Measurements from ENCODE around the gene MGMT. TPM values are rescaled to one million over a fixed set of nuclear protein-coding genes. Genes with fewer than 3 reads are reported as not detected.

Gene MGMT
- total and polyA plus RNA-seq, 9 of the 15 experiments (the other 6 are each of a cell fraction or from before 2014, with no cell fraction given), result 0.03 to 0.29 (median 0.11) TPM; not detected in 4

DNA sequence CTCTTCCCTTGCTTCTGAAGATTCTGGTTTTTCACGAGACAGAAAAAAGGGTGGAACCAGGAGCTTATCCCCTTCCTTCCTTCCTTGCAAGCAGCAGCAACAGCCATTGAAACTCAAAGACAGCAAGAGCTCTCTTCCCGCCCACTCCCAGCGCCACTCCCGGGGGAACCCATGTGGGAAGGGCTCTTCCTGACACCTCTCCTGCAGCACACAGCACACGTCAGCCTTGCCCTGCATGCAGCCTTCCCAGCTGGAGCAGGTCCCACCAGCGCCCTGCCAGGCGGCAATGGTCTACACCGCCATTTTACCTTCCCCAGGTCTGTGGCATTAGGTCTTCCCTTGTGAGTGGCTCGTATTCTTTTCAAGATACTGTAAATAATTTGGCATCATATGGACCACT lies 161.8 kb downstream of the MGMT start:
- Histone ChIP-seq H3K4me3 (no peak overlapping the region), H3K4me1 (replicated peaks in 1 of 2; ENCODE audit: control insufficient read depth in 2 of 2, insufficient read depth in 2 of 2, low read length in 2 of 2) (no peaks in the 10 kb centered on the region), H3K4me2 (ENCODE audit: insufficient read depth, low read length) (no peak overlapping the region), H3K36me3 (ENCODE audit: control insufficient read depth, insufficient read depth, low read length) (no peaks in the 10 kb centered on the region), H3K9ac (ENCODE audit: insufficient read depth in 1 of 2, low read depth in 2 of 2, low read length in 2 of 2) (no peak overlapping the region), H3K79me2 (ENCODE audit: control insufficient read depth, insufficient read depth, low read length) (no peaks in the 10 kb centered on the region), H3K9me3 (replicated peaks; ENCODE audit: control insufficient read depth, insufficient read depth, low read depth, low read length) (no peaks in the 10 kb centered on the region), H3K9me1 (ENCODE audit: control insufficient read depth, insufficient read depth, low read length) (no peaks in the 10 kb centered on the region), H3K27ac (ENCODE audit: extremely low read depth, low read depth, low read length) (no peak overlapping the region), H2AFZ (ENCODE audit: low read depth, low read length) (no peak overlapping the region), H3K27me3 (ENCODE audit: control insufficient read depth in 2 of 2, insufficient read depth in 2 of 2, low read length in 2 of 2) (peaks cover 0 to 7% of the 10 kb centered on the region in 2 experiments; a peak in 2 of 5 replicates), H4K20me1 (replicated peaks; ENCODE audit: control insufficient read depth, insufficient read depth, low read length) (no peaks in the 10 kb centered on the region)
- no peak for ATAC-seq
- no peak for FAIRE-seq
- in situ Hi-C loops (cut with MboI), result no loop called here
- 0% methylated on average over 6 of the region's 9 CpGs for WGBS (ENCODE audit: insufficient coverage, low coverage, missing lambda C conversion rate)
- no TSS peak for BruUV-seq (replicated peaks)
- POLR2A ChIA-PET, result no interaction called here
- intact Hi-C loops (cut with micrococcal nuclease), result no loop called here
- no peak for DNase-seq (ENCODE audit: extremely low read depth in 1 of 4, low spot score in 3 of 4)
- CTCF ChIA-PET (ENCODE audit: low intra/inter-chr PET ratio), result no interaction called here
- TF ChIP-seq, protein P1, sequence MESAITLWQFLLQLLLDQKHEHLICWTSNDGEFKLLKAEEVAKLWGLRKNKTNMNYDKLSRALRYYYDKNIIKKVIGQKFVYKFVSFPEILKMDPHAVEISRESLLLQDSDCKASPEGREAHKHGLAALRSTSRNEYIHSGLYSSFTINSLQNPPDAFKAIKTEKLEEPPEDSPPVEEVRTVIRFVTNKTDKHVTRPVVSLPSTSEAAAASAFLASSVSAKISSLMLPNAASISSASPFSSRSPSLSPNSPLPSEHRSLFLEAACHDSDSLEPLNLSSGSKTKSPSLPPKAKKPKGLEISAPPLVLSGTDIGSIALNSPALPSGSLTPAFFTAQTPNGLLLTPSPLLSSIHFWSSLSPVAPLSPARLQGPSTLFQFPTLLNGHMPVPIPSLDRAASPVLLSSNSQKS (CRISPR knock-in tag; IDR thresholded peaks at IDR 0.05), result no peak
- TF ChIP-seq MAFK (IDR thresholded peaks at IDR 0.05; ENCODE audit: low read length) (no peak), NUFIP1 (IDR thresholded peaks at IDR 0.05; ENCODE audit: partially characterized antibody) (no peak), SMARCC2 (IDR thresholded peaks at IDR 0.05; ENCODE audit: low read depth) (no peak), ZNF324 (CRISPR knock-in tag; IDR thresholded peaks at IDR 0.05) (no peak), ZNF174 (CRISPR knock-in tag; IDR thresholded peaks at IDR 0.05) (no peak), DMBX1 (CRISPR knock-in tag; IDR thresholded peaks at IDR 0.05; ENCODE audit: borderline replicate concordance) (no peak), NONO (IDR thresholded peaks at IDR 0.05; ENCODE audit: low read depth in 2 of 2, low read length in 1 of 2) (no peak), POLR2B (IDR thresholded peaks at IDR 0.05; ENCODE audit: low read depth, partially characterized antibody) (no peak), GABPA (tag; conservative IDR thresholded peaks at IDR 0.05; ENCODE audit: low read depth) (no peak), GTF2A2 (tag; IDR thresholded peaks at IDR 0.05) (no peak), ZBED1 (IDR thresholded peaks at IDR 0.05) (no peak), ZNF3 (CRISPR knock-in tag; IDR thresholded peaks at IDR 0.05) (no peak), HDAC6 (IDR thresholded peaks at IDR 0.05; ENCODE audit: low read depth, low read length) (no peak), IRF2 (CRISPR knock-in tag; IDR thresholded peaks at IDR 0.05) (no peak)
- TF ChIP-seq, protein P2, sequence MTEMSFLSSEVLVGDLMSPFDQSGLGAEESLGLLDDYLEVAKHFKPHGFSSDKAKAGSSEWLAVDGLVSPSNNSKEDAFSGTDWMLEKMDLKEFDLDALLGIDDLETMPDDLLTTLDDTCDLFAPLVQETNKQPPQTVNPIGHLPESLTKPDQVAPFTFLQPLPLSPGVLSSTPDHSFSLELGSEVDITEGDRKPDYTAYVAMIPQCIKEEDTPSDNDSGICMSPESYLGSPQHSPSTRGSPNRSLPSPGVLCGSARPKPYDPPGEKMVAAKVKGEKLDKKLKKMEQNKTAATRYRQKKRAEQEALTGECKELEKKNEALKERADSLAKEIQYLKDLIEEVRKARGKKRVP (CRISPR knock-in tag; IDR thresholded peaks at IDR 0.05), result no peak
- TF ChIP-seq, protein P3, sequence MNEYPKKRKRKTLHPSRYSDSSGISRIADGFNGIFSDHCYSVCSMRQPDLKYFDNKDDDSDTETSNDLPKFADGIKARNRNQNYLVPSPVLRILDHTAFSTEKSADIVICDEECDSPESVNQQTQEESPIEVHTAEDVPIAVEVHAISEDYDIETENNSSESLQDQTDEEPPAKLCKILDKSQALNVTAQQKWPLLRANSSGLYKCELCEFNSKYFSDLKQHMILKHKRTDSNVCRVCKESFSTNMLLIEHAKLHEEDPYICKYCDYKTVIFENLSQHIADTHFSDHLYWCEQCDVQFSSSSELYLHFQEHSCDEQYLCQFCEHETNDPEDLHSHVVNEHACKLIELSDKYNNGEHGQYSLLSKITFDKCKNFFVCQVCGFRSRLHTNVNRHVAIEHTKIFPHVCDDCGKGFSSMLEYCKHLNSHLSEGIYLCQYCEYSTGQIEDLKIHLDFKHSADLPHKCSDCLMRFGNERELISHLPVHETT (CRISPR knock-in tag; conservative IDR thresholded peaks at IDR 0.05 in 1 of 2, IDR thresholded peaks at IDR 0.05 in 1 of 2), result no peak

Measured in K562 (cell line).